ENCODE results near the gene CATSPER1. TPM values are rescaled to one million over a fixed set of nuclear protein-coding genes. Genes with fewer than 3 reads are reported as not detected.

CATSPER1 gene
- total RNA-seq, 2 experiments from 2014 or later, result not detected

GRCh38 chr11:66068154-66068821, 42.0 kb upstream of the CATSPER1 start:
- POLR2A ChIA-PET, result interaction anchor here (0.6 to 1.5 kb wide), 2 partner anchors 9 to 13 kb away, joined by 3 to 4 read pairs; no protein-coding TSS in a partner anchor
- peak overlapping the region; percentile 79 for H3K4me3 Mint-ChIP-seq
- H3K27ac Mint-ChIP-seq, result peak overlapping the region; percentile 99
- peaks cover 76% of the 10 kb centered on the region for H3K36me3 Mint-ChIP-seq (ENCODE audit: low read depth)
- H3K4me1 Mint-ChIP-seq, result peaks cover 61% of the 10 kb centered on the region
- DNase-seq, result peak; percentile 85
- no peaks in the 10 kb centered on the region for H3K27me3 Mint-ChIP-seq
- intact Hi-C loops (cut with DNase I, micrococcal nuclease), result loop anchor here (1.0 to 2.0 kb wide), 4 partner anchors 15 to 67 kb away; partner anchors contain the start of gene SF3B2 (in 1 of the 2)
- CTCF ChIA-PET, result interaction anchor here (0.6 to 4.8 kb wide), 34 partner anchors 9 to 1265 kb away, joined by 3 to 63 read pairs (median 4); partner anchors contain the start of genes CCDC85B, RIN1 and SF3B2
- H3K9me3 Mint-ChIP-seq (ENCODE audit: low read depth), result no peaks in the 10 kb centered on the region
- peak; percentile 24 for ATAC-seq

- H3K27me3 Mint-ChIP-seq, result no peaks in the 10 kb centered on the region
- no peaks in the 10 kb centered on the region for H3K9me3 Mint-ChIP-seq (ENCODE audit: low read depth)
- peaks cover 78% of the 10 kb centered on the region for H3K36me3 Mint-ChIP-seq (ENCODE audit: low read depth)
- DNase-seq (no peak), ATAC-seq (no peak)
- peaks cover 59% of the 10 kb centered on the region for H3K4me1 Mint-ChIP-seq
- H3K27ac Mint-ChIP-seq, result peak overlapping the region; percentile 99
- CTCF ChIA-PET, result interaction anchor here (0.6 to 4.8 kb wide), 27 partner anchors 8 to 1242 kb away, joined by 3 to 63 read pairs (median 5); partner anchors contain the start of genes CCDC85B, RIN1 and SF3B2
- POLR2A ChIA-PET, result interaction anchor here (0.6 kb wide), 1 partner anchor 13 kb away, joined by 3 read pairs; no protein-coding TSS in a partner anchor
- no peak overlapping the region for H3K4me3 Mint-ChIP-seq
- intact Hi-C loops (cut with DNase I, micrococcal nuclease), result loop anchor here (1.0 to 2.0 kb wide), 4 partner anchors 15 to 67 kb away; partner anchors contain the start of gene SF3B2 (in 1 of the 2)
These were observed 41.4 kb upstream of the CATSPER1 start for GRCh38 chr11:66067640-66068039.

- H3K9me3 Mint-ChIP-seq (ENCODE audit: low read depth), result no peaks in the 10 kb centered on the region
- ATAC-seq (no peak), DNase-seq (no peak)
- peak overlapping the region; percentile 72 for H3K27ac Mint-ChIP-seq
- H3K4me1 Mint-ChIP-seq, result peaks cover 52% of the 10 kb centered on the region
- no peaks in the 10 kb centered on the region for H3K27me3 Mint-ChIP-seq
- peaks cover 74% of the 10 kb centered on the region for H3K36me3 Mint-ChIP-seq (ENCODE audit: low read depth)
- intact Hi-C loops (cut with DNase I, micrococcal nuclease), result no loop called here
- no peak overlapping the region for H3K4me3 Mint-ChIP-seq
- POLR2A ChIA-PET, result no interaction called here
- CTCF ChIA-PET, result interaction anchor here (1.2 to 4.8 kb wide), 9 partner anchors 8 to 174 kb away, joined by 3 to 63 read pairs (median 13); partner anchors contain the start of gene SF3B2
These were observed 40.5 kb upstream of the CATSPER1 start for GRCh38 chr11:66066751-66067150.

- intact Hi-C loops (cut with DNase I, micrococcal nuclease), result no loop called here
- POLR2A ChIA-PET, result no interaction called here
- Mint-ChIP-seq H3K4me1 (peaks cover 70% of the 10 kb centered on the region), H3K4me3 (no peak overlapping the region), H3K36me3 (ENCODE audit: low read depth) (peaks cover 88% of the 10 kb centered on the region), H3K27me3 (no peaks in the 10 kb centered on the region), H3K9me3 (ENCODE audit: low read depth) (no peaks in the 10 kb centered on the region), H3K27ac (peak overlapping the region; percentile 43)
- no peak for ATAC-seq
- CTCF ChIA-PET, result interaction anchor here (0.8 to 0.9 kb wide), 2 partner anchors 10 to 19 kb away, joined by 3 read pairs; no protein-coding TSS in a partner anchor
- DNase-seq, result no peak
These were observed 38.3 kb upstream of the CATSPER1 start for GRCh38 chr11:66064571-66064970.

- peak overlapping the region; percentile 42 for H3K27ac Mint-ChIP-seq
- ChIA-PET CTCF (interaction anchor here (0.6 to 0.9 kb wide), 3 partner anchors 9 to 18 kb away, joined by 3 read pairs; no protein-coding TSS in a partner anchor), POLR2A (no interaction called here)
- no peaks in the 10 kb centered on the region for H3K9me3 Mint-ChIP-seq (ENCODE audit: low read depth)
- intact Hi-C loops (cut with DNase I, micrococcal nuclease), result no loop called here
- H3K36me3 Mint-ChIP-seq (ENCODE audit: low read depth), result peaks cover 89% of the 10 kb centered on the region
- DNase-seq (no peak), ATAC-seq (no peak)
- peaks cover 68% of the 10 kb centered on the region for H3K4me1 Mint-ChIP-seq
- H3K4me3 Mint-ChIP-seq, result no peak overlapping the region
- H3K27me3 Mint-ChIP-seq, result no peaks in the 10 kb centered on the region
These were observed 37.6 kb upstream of the CATSPER1 start for GRCh38 chr11:66063900-66064299.

GRCh38 chr11:66062408-66062807, 36.1 kb upstream of the CATSPER1 start:
- H3K27ac Mint-ChIP-seq, result no peak overlapping the region
- ChIA-PET POLR2A (no interaction called here), CTCF (interaction anchor here (0.6 to 1.3 kb wide), 3 partner anchors 9 to 219 kb away, joined by 3 to 5 read pairs (median 3); partner anchors contain the start of gene SF3B2)
- H3K27me3 Mint-ChIP-seq, result no peaks in the 10 kb centered on the region
- DNase-seq (no peak), ATAC-seq (no peak)
- intact Hi-C loops (cut with DNase I, micrococcal nuclease), result no loop called here
- no peaks in the 10 kb centered on the region for H3K9me3 Mint-ChIP-seq (ENCODE audit: low read depth)
- H3K36me3 Mint-ChIP-seq (ENCODE audit: low read depth), result peaks cover 86% of the 10 kb centered on the region
- no peak overlapping the region for H3K4me3 Mint-ChIP-seq
- H3K4me1 Mint-ChIP-seq, result peaks cover 58% of the 10 kb centered on the region

- no peaks in the 10 kb centered on the region for H3K9me3 Mint-ChIP-seq (ENCODE audit: low read depth)
- peak overlapping the region; percentile 90 for H3K27ac Mint-ChIP-seq
- H3K36me3 Mint-ChIP-seq (ENCODE audit: low read depth), result peaks cover 84% of the 10 kb centered on the region
- intact Hi-C loops (cut with DNase I, micrococcal nuclease), result no loop called here
- ChIA-PET CTCF (interaction anchor here (0.6 to 1.0 kb wide), 5 partner anchors 173 to 836 kb away, joined by 3 to 4 read pairs (median 3); partner anchors contain the start of gene FIBP), POLR2A (no interaction called here)
- ATAC-seq (peak; percentile 69), DNase-seq (no peak)
- H3K4me3 Mint-ChIP-seq, result no peak overlapping the region
- H3K4me1 Mint-ChIP-seq, result peaks cover 47% of the 10 kb centered on the region
- no peaks in the 10 kb centered on the region for H3K27me3 Mint-ChIP-seq
These were observed 35.0 kb upstream of the CATSPER1 start for GRCh38 chr11:66061268-66061667.

- ATAC-seq, result no peak
- intact Hi-C loops (cut with DNase I, micrococcal nuclease), result no loop called here
- peak overlapping the region; percentile 49 for H3K27ac Mint-ChIP-seq
- ChIA-PET CTCF (interaction anchor here (0.7 to 2.6 kb wide), 4 partner anchors 8 to 29 kb away, joined by 3 to 13 read pairs (median 3); no protein-coding TSS in a partner anchor), POLR2A (interaction anchor here (1.0 to 1.2 kb wide), 2 partner anchors 9 to 11 kb away, joined by 3 to 4 read pairs; no protein-coding TSS in a partner anchor)
- no peak for DNase-seq
- H3K4me3 Mint-ChIP-seq, result no peak overlapping the region
- no peaks in the 10 kb centered on the region for H3K27me3 Mint-ChIP-seq
- H3K36me3 Mint-ChIP-seq (ENCODE audit: low read depth), result peaks cover 82% of the 10 kb centered on the region
- H3K9me3 Mint-ChIP-seq (ENCODE audit: low read depth), result no peaks in the 10 kb centered on the region
- peaks cover 44% of the 10 kb centered on the region for H3K4me1 Mint-ChIP-seq
These were observed 33.8 kb upstream of the CATSPER1 start for GRCh38 chr11:66059966-66060680.

GRCh38 chr11:66056501-66056900, 30.2 kb upstream of the CATSPER1 start:
- ATAC-seq (no peak), DNase-seq (no peak)
- intact Hi-C loops (cut with DNase I, micrococcal nuclease), result no loop called here
- H3K36me3 Mint-ChIP-seq (ENCODE audit: low read depth), result peaks cover 68% of the 10 kb centered on the region
- peaks cover 47% of the 10 kb centered on the region for H3K4me1 Mint-ChIP-seq
- no peaks in the 10 kb centered on the region for H3K27me3 Mint-ChIP-seq
- no peaks in the 10 kb centered on the region for H3K9me3 Mint-ChIP-seq (ENCODE audit: low read depth)
- no peak overlapping the region for H3K4me3 Mint-ChIP-seq
- CTCF ChIA-PET, result interaction anchor here (1.3 to 7.5 kb wide), 3 partner anchors 11 to 77 kb away, joined by 6 to 63 read pairs (median 13); no protein-coding TSS in a partner anchor
- H3K27ac Mint-ChIP-seq, result peak overlapping the region; percentile 19
- POLR2A ChIA-PET, result no interaction called here

GRCh38 chr11:66055021-66055420, 28.7 kb upstream of the CATSPER1 start:
- ChIA-PET CTCF (interaction anchor here (0.7 to 7.5 kb wide), 5 partner anchors 9 to 79 kb away, joined by 3 to 63 read pairs (median 6); no protein-coding TSS in a partner anchor), POLR2A (no interaction called here)
- Mint-ChIP-seq H3K27me3 (no peaks in the 10 kb centered on the region), H3K4me3 (no peak overlapping the region), H3K27ac (peak overlapping the region; percentile 48), H3K36me3 (ENCODE audit: low read depth) (peaks cover 54% of the 10 kb centered on the region), H3K9me3 (ENCODE audit: low read depth) (no peaks in the 10 kb centered on the region), H3K4me1 (peaks cover 43% of the 10 kb centered on the region)
- intact Hi-C loops (cut with DNase I, micrococcal nuclease), result no loop called here
- ATAC-seq, result no peak
- DNase-seq, result no peak

GRCh38 chr11:66052664-66052982, 26.3 kb upstream of the CATSPER1 start:
- ATAC-seq, result no peak
- H3K4me3 Mint-ChIP-seq, result peak overlapping the region; percentile 91
- POLR2A ChIA-PET, result interaction anchor here (1.1 to 1.6 kb wide), 4 partner anchors 17 to 236 kb away, joined by 3 to 4 read pairs (median 3); partner anchors contain the start of genes BANF1, CCDC85B, EIF1AD and PACS1
- H3K9me3 Mint-ChIP-seq (ENCODE audit: low read depth), result no peaks in the 10 kb centered on the region
- H3K4me1 Mint-ChIP-seq, result peaks cover 36% of the 10 kb centered on the region
- intact Hi-C loops (cut with DNase I, micrococcal nuclease), result loop anchor here (1.0 to 5.0 kb wide), 21 partner anchors 16 to 805 kb away; partner anchors contain the start of genes BANF1 (in 2 of the 2), EIF1AD (in 2 of the 2), RAB1B (in 2 of the 2) and AP5B1 (in 1 of the 2)
- H3K27ac Mint-ChIP-seq, result peak overlapping the region; percentile 95
- peaks cover 4% of the 10 kb centered on the region for H3K27me3 Mint-ChIP-seq
- no peak for DNase-seq
- H3K36me3 Mint-ChIP-seq (ENCODE audit: low read depth), result peaks cover 33% of the 10 kb centered on the region
- CTCF ChIA-PET, result interaction anchor here (0.5 to 7.5 kb wide), 9 partner anchors 8 to 722 kb away, joined by 3 to 63 read pairs (median 3); partner anchors contain the start of gene RAB1B

All from activated CD4-positive, alpha-beta T cell treated with anti-CD3 and anti-CD28 coated beads for 36 hours (primary cell).